ENCODE measurements around the gene NRARP. TPM values are rescaled to one million over a fixed set of nuclear protein-coding genes. Genes with fewer than 3 reads are reported as not detected.

NRARP gene
- total RNA-seq, 2 experiments from 2014 or later: 0.71 to 0.75 TPM

DNA sequence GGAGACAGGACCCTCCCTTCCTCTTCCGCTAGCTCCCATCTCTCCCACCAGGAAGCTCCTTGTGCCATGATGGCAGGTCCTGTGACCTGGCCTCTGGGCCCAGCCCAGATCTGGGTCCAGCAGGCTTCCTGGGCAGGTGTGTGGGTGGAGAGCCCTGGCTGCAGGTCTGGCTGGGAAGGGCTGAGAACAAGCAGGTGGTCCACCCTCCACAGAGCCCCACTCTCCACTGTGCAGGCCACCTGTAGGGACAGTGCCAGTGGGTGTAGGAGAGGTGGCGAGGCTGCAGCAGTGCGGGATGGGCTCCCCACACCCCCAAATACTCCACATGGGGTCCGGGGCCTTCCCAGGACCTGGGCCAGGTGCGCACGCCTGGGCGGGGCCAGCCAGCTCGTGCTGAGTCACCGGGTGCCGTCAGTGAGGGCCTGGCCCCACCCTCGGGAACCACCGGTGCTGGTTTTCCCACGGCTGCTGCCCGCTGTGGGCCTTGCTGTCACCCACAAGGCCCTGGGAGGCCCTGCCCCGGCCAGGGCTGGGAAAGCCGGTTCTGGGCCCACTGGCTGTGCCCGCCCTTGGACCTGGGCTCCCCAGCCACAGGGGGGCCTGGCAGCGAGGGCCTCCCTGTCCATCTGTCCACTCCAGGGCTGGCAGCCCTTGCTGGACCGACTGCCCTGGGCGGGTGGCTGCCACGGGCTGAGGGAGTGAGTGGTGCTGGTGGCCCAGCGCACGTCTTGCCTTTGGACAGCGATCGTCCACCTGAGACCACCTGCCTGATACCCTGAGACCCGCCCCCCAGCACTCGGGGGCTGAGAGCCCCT is 9.3 kb upstream of the NRARP start:
- H3K27ac Mint-ChIP-seq: no peak overlapping the region
- ChIA-PET POLR2A (no interaction called here), CTCF (no interaction called here)
- no peaks in the 10 kb centered on the region for H3K36me3 Mint-ChIP-seq (ENCODE audit: low read depth)
- no peak overlapping the region for H3K4me3 Mint-ChIP-seq
- DNase-seq: peak; percentile 37
- no peaks in the 10 kb centered on the region for H3K27me3 Mint-ChIP-seq
- no peaks in the 10 kb centered on the region for H3K9me3 Mint-ChIP-seq
- H3K4me1 Mint-ChIP-seq: peaks cover 1% of the 10 kb centered on the region

DNA sequence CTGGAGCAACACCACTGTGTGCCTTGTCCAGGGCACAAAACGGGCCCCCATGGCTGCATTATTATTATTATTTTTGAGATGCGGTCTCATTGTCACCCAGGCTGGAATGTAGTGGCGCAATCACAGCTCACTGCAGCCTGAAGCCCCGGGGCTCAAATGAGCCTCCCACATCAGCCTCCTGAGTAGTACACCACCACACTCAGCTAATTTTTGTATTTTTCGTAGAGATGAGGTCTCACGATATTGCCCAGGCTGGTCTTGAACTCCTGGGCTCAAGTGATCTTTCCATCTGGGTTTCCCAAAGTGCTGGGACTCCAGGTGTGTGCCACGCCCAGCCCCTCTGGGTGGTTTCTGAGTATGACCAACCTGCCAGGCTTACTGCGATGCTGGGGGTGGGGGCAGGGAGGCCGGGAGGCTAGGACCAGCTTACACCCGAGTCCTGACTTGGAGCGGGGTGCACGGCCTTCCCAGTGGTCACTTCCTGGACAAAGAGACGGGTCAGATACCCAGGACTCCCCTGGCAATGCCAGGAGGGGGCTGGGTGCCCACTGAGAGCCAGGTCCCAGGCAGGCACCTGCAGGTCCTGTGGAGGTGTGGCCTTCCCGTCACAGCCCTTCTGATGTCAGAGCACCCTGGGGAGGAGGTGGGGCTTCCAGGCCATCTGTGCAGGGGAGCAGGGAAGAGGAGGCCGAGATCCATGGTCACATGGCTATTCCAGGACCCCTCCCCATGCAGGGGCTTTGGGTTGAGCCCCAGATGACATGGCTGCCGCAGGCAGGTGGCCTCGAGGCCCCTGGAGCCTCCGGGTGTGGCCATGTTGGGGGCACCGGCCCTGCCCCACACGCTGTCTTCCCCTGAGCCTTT is 8.3 kb upstream of the NRARP start:
- H3K4me1 Mint-ChIP-seq: peaks cover 7% of the 10 kb centered on the region
- H3K27ac Mint-ChIP-seq: no peak overlapping the region
- no peak overlapping the region for H3K4me3 Mint-ChIP-seq
- CTCF ChIA-PET: no interaction called here
- POLR2A ChIA-PET: no interaction called here
- H3K27me3 Mint-ChIP-seq: no peaks in the 10 kb centered on the region
- H3K36me3 Mint-ChIP-seq (ENCODE audit: low read depth): no peaks in the 10 kb centered on the region
- no peak for DNase-seq
- no peaks in the 10 kb centered on the region for H3K9me3 Mint-ChIP-seq

DNA sequence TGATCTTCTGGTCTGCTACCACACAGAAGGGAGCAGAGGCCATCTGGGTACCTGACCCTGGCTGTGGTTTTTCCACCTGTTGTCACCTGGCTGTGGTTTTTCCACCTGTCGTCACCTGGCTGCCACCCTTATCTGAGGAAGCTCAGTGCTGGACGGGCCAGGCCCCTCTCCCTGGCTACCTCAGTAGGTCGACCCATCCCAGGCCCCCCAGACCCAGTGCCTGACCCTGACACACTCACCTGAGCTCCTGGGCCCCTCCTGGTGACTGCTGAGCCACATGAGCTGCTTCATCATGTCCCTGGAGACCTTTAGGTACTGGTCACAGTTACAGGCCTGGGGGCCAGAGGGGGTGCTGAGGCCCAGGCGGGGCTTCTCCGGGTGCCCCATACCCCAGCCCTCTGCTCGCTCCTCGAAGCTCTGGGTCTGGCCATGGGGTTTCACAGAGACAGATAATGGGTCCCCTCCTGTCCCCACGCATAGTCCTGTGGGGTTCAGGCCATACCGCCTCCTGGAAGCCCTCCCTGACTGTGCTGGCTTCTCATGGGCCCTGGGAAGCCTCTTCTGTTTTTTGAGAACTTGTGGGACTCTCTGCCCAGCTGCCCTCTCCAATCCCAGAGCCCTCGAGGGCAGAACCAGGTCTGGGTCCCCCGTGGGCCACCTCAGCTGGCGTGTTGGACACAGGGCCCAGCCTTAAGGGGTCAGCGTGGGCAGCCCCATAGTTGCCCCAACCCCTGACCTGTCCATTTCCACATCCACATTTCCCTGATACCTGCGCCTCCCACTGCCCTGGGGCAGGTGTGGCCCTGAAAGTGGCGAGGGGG is 7.5 kb upstream of the NRARP start:
- Mint-ChIP-seq H3K9me3 (no peaks in the 10 kb centered on the region), H3K27me3 (no peaks in the 10 kb centered on the region), H3K27ac (no peak overlapping the region), H3K36me3 (ENCODE audit: low read depth) (no peaks in the 10 kb centered on the region), H3K4me3 (no peak overlapping the region), H3K4me1 (peaks cover 10% of the 10 kb centered on the region)
- POLR2A ChIA-PET: no interaction called here
- no peak for DNase-seq
- CTCF ChIA-PET: no interaction called here

- CTCF ChIA-PET: no interaction called here
- no peak for DNase-seq
- no peaks in the 10 kb centered on the region for H3K27me3 Mint-ChIP-seq
- H3K4me3 Mint-ChIP-seq: no peak overlapping the region
- H3K27ac Mint-ChIP-seq: no peak overlapping the region
- H3K4me1 Mint-ChIP-seq: peaks cover 10% of the 10 kb centered on the region
- H3K9me3 Mint-ChIP-seq: no peaks in the 10 kb centered on the region
- POLR2A ChIA-PET: no interaction called here
- H3K36me3 Mint-ChIP-seq (ENCODE audit: low read depth): no peaks in the 10 kb centered on the region
Measured at GRCh38 chr9:137308057-137308619, 6.1 kb upstream of the NRARP start.

GRCh38 chr9:137307255-137308056 is 5.4 kb upstream of the NRARP start:
- no peak overlapping the region for H3K27ac Mint-ChIP-seq
- DNase-seq: no peak
- no peaks in the 10 kb centered on the region for H3K36me3 Mint-ChIP-seq (ENCODE audit: low read depth)
- peaks cover 10% of the 10 kb centered on the region for H3K4me1 Mint-ChIP-seq
- no peak overlapping the region for H3K4me3 Mint-ChIP-seq
- POLR2A ChIA-PET: no interaction called here
- H3K27me3 Mint-ChIP-seq: peaks cover 2% of the 10 kb centered on the region
- H3K9me3 Mint-ChIP-seq: no peaks in the 10 kb centered on the region
- CTCF ChIA-PET: no interaction called here

GRCh38 chr9:137306850-137307254 is 4.8 kb upstream of the NRARP start:
- ChIA-PET POLR2A (no interaction called here), CTCF (no interaction called here)
- Mint-ChIP-seq H3K9me3 (no peaks in the 10 kb centered on the region), H3K4me3 (no peak overlapping the region), H3K27me3 (peaks cover 2% of the 10 kb centered on the region), H3K4me1 (peaks cover 10% of the 10 kb centered on the region), H3K36me3 (ENCODE audit: low read depth) (no peaks in the 10 kb centered on the region), H3K27ac (no peak overlapping the region)
- no peak for DNase-seq

DNA sequence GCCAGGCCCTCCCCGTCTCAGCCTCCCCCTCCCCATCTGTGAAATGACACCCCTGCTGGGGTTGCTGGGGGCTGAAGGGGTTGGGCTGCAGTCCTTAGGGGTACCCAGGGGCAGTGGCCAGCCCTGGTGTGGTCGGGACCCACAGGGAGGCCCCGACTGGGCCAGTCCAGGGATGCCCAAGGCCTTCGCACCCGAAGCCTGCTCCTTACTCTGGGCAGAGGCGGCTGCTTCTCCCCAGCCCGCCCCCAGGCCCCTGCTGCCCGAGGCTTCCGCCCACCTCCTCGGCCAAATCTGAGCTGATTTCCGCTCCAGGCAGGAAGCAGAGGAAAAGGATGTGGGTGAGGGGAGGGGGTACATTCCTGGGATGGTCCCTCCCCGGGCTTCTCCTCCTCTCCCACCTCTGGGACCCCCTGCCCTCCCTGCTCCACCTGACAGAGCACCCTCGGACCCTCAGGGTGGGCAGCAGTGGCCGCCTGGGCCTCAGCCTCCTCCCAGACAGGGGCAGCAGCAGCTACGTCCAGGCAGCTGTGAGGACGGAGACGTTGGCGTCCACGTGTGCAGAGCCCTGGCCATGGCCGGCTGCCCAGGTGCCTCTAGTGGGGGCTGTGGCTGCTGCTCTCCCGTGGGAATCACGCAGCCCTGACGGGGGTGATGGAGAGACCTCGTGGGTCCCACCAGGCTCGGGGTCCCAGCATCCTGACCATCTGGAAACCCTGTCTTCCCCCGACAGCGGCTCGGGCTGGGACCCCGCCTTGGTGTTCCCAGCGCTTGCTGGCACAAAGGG is 4.2 kb upstream of the NRARP start:
- ChIA-PET POLR2A (no interaction called here), CTCF (no interaction called here)
- Mint-ChIP-seq H3K27ac (no peak overlapping the region), H3K9me3 (no peaks in the 10 kb centered on the region), H3K4me1 (peaks cover 12% of the 10 kb centered on the region), H3K4me3 (no peak overlapping the region), H3K36me3 (ENCODE audit: low read depth) (no peaks in the 10 kb centered on the region), H3K27me3 (peaks cover 4% of the 10 kb centered on the region)
- DNase-seq: no peak

DNA sequence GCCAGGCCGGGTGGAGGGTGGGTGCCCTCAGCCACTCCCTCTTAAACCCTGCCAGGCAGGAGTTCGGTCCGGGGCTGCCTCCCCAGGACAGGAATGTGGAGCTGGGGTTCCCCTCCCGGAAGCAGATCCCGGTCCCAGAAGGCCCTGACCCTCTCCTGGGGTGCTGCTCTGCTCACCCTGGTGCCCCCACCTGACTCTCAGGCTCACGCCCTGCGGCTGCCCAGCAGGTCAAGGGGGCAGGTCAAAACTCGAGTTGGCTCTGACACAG is 3.7 kb upstream of the NRARP start:
- CTCF ChIA-PET: no interaction called here
- DNase-seq: no peak
- H3K27ac Mint-ChIP-seq: peak overlapping the region; percentile 35
- peaks cover 6% of the 10 kb centered on the region for H3K27me3 Mint-ChIP-seq
- POLR2A ChIA-PET: no interaction called here
- H3K4me3 Mint-ChIP-seq: no peak overlapping the region
- no peaks in the 10 kb centered on the region for H3K36me3 Mint-ChIP-seq (ENCODE audit: low read depth)
- no peaks in the 10 kb centered on the region for H3K9me3 Mint-ChIP-seq
- peaks cover 14% of the 10 kb centered on the region for H3K4me1 Mint-ChIP-seq

DNA sequence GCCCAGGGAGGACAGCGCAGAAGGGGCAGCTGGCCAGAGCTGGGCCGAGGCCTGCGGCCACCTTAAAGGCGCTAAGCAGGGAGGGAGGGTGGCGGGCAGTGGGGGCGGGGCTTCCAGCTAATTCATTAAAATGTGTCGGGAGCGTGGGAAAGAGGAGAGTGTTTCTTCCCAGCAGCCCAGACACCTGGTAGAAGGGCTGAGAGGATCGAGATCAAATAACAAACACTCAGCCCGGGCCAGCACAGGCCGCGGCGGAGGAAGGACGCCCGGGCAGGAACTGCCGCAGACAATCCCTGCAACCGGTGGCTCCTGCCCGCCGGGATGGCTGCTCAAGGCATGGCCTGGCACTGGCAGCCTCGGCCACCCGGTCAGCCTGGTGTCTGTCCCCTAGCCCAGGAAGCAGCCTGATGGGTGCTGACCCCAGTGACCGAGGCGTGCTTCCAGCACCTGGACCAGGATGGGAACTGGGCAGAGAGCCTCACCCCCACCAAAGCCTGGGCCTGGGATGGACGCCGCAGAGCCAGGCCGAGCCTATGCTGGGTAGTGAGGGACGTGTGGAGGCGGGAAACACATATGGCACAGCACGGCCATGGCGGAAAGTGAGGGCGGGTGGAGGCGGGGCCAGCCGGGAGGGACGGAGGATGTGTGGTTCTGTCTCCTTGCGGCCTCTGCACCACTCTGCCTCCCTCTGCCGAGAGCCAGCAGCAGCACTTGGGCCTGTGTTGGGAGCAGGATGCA is 3.2 kb upstream of the NRARP start:
- ChIA-PET POLR2A (no interaction called here), CTCF (no interaction called here)
- H3K9me3 Mint-ChIP-seq: no peaks in the 10 kb centered on the region
- peaks cover 8% of the 10 kb centered on the region for H3K27me3 Mint-ChIP-seq
- peaks cover 16% of the 10 kb centered on the region for H3K4me1 Mint-ChIP-seq
- no peak overlapping the region for H3K4me3 Mint-ChIP-seq
- H3K36me3 Mint-ChIP-seq (ENCODE audit: low read depth): no peaks in the 10 kb centered on the region
- peak; percentile 79 for DNase-seq
- H3K27ac Mint-ChIP-seq: peak overlapping the region; percentile 35

DNA sequence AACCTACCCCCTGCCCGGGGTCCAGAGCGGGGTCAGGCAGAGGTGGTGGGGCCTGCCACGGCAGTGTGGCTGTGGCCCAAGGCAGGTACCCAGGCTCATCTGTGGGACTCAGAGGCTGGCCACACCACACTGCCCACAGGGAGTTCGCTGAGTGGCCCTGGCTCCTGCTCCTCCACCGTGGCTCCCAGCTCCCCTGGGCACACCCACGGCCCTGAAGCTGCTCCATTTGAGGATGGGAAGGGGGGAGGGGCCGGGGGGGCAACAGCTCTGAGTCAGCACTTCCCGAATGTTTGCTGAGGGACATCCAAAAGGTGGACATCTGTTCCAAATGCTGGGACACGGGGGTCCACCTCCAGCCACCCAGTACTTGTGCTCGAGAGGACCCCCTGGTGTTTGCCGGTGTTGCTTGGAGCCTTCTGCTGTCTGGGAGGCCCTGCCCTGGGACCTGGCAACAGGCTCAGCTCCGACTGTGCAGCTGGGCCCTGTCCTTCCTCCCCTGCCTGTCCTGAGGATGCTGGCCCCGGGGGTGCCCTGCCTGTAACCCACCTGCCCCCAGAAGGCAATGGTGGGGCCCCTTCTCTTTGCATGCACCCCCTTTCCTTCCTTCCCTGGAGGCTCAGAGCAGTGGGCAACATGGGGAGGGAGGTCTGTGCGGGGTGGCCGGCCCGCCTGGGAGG is 2.5 kb upstream of the NRARP start:
- Mint-ChIP-seq H3K27ac (no peak overlapping the region), H3K4me1 (peaks cover 19% of the 10 kb centered on the region), H3K36me3 (ENCODE audit: low read depth) (no peaks in the 10 kb centered on the region), H3K27me3 (peaks cover 12% of the 10 kb centered on the region), H3K9me3 (no peaks in the 10 kb centered on the region), H3K4me3 (no peak overlapping the region)
- CTCF ChIA-PET: interaction anchor here (0.8 kb wide), 1 partner anchor 17 kb away, joined by 3 read pairs; no protein-coding TSS in a partner anchor
- DNase-seq: no peak
- POLR2A ChIA-PET: no interaction called here

GRCh38 chr9:137303893-137304382 is 1.9 kb upstream of the NRARP start:
- Mint-ChIP-seq H3K27ac (no peak overlapping the region), H3K27me3 (peaks cover 17% of the 10 kb centered on the region), H3K9me3 (no peaks in the 10 kb centered on the region), H3K4me1 (peaks cover 19% of the 10 kb centered on the region), H3K4me3 (peak overlapping the region; percentile 24), H3K36me3 (ENCODE audit: low read depth) (no peaks in the 10 kb centered on the region)
- ChIA-PET POLR2A (no interaction called here), CTCF (interaction anchor here (0.8 kb wide), 1 partner anchor 17 kb away, joined by 3 read pairs; no protein-coding TSS in a partner anchor)
- DNase-seq: no peak

Data from activated CD4-positive, alpha-beta memory T cell treated with anti-CD3 and anti-CD28 coated beads, Interleukin-2, amount 10 ng/mL, durations not matched to agents 7 days and 5 days (primary cell).